ENCODE measurements around the gene CCBE1.

Gene CCBE1

DNA sequence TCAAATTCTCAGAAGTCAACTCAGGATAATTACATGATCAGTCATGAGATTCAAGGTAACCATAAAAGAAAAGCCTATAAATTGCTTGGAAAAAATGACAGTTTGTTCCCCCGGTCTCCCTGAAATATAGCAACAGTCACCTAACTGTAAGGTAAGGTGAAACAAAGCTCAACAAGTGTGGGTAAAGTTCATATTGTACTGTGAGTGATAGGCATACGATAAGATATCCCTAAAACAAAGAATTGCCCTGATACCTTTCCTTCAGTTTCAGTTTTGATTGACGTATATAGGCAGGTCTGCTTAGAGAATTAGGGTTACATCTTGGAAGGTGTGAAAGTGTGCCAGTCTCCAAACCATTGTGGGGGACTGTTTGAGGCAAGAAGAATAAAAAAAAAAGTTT is 4.0 kb upstream of the CCBE1 start:
- peaks cover 38% of the 10 kb centered on the region for H3K27me3 Mint-ChIP-seq
- peaks cover 9% of the 10 kb centered on the region for H3K4me1 Mint-ChIP-seq (ENCODE audit: low read depth)
- H3K4me3 Mint-ChIP-seq = no peak overlapping the region
- H3K36me3 Mint-ChIP-seq (ENCODE audit: low read depth) = no peaks in the 10 kb centered on the region
- DNase-seq = no peak
- H3K9me3 Mint-ChIP-seq = no peaks in the 10 kb centered on the region
- no peak overlapping the region for H3K27ac Mint-ChIP-seq

DNA sequence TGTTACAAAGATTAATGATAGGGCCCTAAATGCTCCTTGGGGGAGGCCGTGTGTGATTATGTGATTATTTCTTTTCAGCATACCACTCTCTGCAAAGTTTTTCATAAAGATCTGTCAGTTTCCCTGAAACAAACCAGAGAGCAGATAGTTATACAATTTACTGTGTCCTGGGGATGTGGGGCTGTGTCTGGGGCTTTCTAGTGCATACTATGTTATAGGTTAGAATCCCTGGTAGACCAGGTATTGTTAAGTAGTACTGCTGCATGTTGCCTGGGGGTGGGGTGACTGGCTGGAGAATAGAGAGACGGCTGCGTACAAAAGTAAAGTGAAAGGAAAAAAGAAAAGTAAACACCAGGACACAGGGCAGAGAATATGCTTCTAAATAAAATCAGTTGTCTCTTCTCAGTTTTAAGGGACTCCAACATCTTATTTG is 3.3 kb upstream of the CCBE1 start:
- no peaks in the 10 kb centered on the region for H3K9me3 Mint-ChIP-seq
- peaks cover 13% of the 10 kb centered on the region for H3K4me1 Mint-ChIP-seq (ENCODE audit: low read depth)
- no peak for DNase-seq
- H3K27ac Mint-ChIP-seq = no peak overlapping the region
- H3K27me3 Mint-ChIP-seq = peaks cover 42% of the 10 kb centered on the region
- H3K36me3 Mint-ChIP-seq (ENCODE audit: low read depth) = no peaks in the 10 kb centered on the region
- no peak overlapping the region for H3K4me3 Mint-ChIP-seq

DNA sequence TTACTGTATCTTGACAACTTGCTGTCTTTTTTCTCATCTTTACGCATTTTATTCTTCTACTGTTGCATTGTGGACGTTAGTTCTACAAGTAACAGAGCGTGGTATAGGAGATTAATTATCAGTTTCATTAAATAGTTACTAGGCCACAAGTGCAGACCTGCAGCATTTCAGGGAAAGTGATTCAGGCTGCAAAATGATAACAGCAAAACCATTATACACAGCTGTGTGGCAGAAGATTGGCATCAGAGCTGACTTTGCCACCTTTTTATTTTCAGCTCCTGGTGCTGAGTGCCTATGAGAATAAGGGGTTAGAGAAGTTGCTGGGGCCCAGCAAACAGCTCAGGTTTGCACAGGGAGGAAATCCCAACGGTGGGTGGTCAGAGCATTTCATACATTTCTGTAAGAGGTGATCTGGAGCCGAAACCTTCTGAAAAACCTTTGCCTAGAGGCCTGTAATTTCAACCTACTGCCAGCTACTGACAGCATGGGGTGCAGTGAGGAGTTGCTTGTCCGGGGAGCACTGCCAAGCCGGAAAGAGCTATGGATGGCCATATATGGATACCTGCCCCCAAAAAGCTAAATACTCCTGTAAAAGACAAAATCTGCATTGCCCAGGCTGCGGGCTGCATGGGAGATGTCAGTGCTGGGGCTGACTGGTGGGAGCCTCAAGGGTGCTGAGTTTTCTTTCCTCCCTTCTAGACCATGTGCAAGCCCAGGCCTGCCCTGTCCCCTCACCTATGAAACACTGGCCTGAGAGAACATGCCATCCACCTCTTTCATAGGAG is 2.7 kb upstream of the CCBE1 start:
- Mint-ChIP-seq H3K27ac (no peak overlapping the region), H3K27me3 (peaks cover 48% of the 10 kb centered on the region), H3K9me3 (no peaks in the 10 kb centered on the region), H3K4me1 (ENCODE audit: low read depth) (peaks cover 13% of the 10 kb centered on the region), H3K36me3 (ENCODE audit: low read depth) (no peaks in the 10 kb centered on the region), H3K4me3 (no peak overlapping the region)
- no peak for DNase-seq

DNA sequence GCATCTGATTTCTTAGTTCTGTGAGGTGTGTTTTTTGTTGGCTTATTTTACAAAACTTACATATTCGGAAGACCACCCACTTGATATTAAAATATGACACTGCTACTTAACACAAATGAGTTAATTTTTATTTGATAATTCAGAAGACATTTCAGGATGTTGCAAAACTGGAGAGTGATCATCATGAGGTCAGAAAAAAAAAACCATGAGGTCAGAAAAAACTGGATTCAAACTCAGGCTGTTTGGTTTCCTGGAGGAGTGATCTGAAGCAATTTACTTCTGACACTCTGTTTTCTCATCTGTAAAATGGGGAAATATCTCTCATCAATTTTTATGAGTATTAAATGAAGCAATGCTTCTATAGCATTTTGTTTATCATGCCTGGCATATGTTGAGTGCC is 1.8 kb upstream of the CCBE1 start:
- DNase-seq = no peak
- Mint-ChIP-seq H3K4me1 (ENCODE audit: low read depth) (peaks cover 13% of the 10 kb centered on the region), H3K4me3 (no peak overlapping the region), H3K27ac (no peak overlapping the region), H3K27me3 (peaks cover 57% of the 10 kb centered on the region), H3K36me3 (ENCODE audit: low read depth) (no peaks in the 10 kb centered on the region), H3K9me3 (no peaks in the 10 kb centered on the region)

DNA sequence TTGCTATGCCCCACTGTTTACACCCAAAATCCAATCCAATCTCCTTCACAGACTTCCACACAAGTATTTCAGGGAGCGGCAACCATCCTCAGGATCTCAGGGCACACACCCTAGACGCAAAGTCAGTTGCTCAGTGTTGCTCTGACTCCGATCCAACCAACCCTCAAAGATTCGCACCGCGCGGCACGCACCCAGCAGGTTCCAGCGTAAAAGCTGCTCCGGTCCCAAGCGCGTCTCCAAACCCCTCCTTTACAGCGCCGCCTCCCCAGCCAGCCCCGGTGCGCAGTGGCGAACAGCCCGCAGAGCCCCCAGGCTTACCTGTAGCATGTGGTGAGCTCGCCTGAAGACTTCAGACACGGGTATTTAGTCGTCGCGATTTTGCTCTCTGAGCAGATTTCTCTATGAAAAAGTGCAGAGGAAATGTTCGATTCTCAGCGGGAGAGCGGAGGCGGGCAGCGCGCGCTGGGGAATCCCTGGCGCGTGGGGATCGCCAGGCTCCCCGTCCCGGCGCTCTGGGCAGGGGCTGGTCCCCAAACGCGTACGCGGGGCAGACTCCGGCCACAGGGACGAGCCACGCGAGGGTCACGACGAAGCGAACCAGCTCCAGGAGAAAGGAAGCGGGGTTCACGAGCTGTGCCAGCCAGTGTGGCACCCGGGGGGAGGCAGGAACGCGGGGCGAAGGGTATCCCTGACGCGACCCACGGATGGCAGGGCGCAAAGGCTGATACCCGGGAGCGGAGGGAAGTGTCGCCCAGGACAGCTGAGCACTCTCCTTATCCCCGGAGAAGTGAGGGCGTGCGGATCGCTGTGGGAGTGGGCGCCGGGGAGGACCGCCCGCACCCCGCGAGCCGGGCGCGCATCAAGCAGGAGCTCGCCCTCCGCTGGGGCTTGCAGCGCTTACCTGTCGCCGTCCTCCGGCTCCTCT is 650 bp downstream of the CCBE1 start:
- Mint-ChIP-seq H3K27ac (no peak overlapping the region), H3K36me3 (ENCODE audit: low read depth) (no peaks in the 10 kb centered on the region), H3K4me1 (ENCODE audit: low read depth) (peaks cover 13% of the 10 kb centered on the region), H3K9me3 (no peaks in the 10 kb centered on the region), H3K27me3 (peaks cover 62% of the 10 kb centered on the region), H3K4me3 (no peak overlapping the region)
- peak; percentile 32 for DNase-seq

DNA sequence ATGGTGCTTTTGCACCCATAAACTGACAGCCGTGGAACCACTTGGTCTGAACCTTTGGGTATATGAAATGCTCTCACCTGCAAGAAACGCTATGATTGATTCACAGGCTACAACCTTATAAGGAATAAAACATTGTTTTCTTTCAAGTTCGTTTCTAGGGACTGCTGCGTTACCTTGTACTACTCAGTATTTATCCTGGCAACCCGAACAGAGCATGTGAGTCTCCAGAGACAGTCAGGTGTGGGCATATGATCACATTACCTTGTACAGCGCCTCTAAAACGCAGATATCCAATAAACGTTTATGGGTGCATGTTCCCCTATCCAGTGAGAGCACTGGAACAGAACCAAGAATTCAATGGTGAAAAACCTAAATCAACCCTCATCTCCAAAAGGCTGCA is 1.7 kb downstream of the CCBE1 start:
- Mint-ChIP-seq H3K27me3 (peaks cover 70% of the 10 kb centered on the region), H3K9me3 (no peaks in the 10 kb centered on the region), H3K36me3 (ENCODE audit: low read depth) (no peaks in the 10 kb centered on the region), H3K4me3 (no peak overlapping the region), H3K4me1 (ENCODE audit: low read depth) (peaks cover 13% of the 10 kb centered on the region), H3K27ac (no peak overlapping the region)
- DNase-seq = no peak

DNA sequence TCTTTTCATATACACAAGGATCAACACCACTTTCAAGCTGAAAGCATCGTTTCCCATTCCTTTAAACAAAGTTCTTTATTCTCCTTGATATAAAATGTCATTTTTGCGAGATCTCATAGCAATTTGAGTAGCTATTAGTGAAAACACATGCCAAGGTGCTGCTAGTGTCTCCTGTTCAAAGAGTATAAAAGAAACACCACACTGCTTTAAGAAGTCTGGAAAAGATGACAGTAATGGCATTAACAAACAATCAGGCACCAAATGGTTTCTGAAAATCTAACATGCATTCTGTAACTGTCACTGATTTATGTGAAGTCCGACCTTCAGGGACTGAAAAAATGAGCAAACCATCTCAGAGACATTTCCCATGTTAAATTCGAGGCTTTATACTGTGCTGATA is 2.4 kb downstream of the CCBE1 start:
- DNase-seq = no peak
- H3K27ac Mint-ChIP-seq = no peak overlapping the region
- H3K4me1 Mint-ChIP-seq (ENCODE audit: low read depth) = peaks cover 13% of the 10 kb centered on the region
- no peaks in the 10 kb centered on the region for H3K9me3 Mint-ChIP-seq
- no peak overlapping the region for H3K4me3 Mint-ChIP-seq
- no peaks in the 10 kb centered on the region for H3K36me3 Mint-ChIP-seq (ENCODE audit: low read depth)
- H3K27me3 Mint-ChIP-seq = peaks cover 74% of the 10 kb centered on the region

DNA sequence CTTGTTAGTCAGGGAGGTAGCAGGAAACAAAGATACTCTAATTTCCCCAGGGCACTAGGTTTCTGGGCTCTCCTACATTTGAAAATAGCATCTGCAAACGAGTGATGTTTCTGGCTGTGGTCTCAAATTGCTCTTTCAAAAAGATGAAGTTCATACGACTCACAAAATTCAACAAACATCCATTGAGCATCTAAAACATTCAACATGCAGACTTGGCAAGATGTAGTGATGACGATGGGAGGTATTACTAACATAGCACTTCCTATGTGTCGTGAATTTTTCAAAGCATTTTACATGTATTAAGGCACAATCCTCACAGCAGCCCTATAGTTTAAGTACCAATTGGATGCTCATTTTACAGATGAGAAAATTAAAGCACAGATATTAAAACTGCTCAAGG is 5.2 kb downstream of the CCBE1 start:
- Mint-ChIP-seq H3K4me1 (ENCODE audit: low read depth) (peaks cover 7% of the 10 kb centered on the region), H3K4me3 (no peak overlapping the region), H3K9me3 (no peaks in the 10 kb centered on the region), H3K27ac (no peak overlapping the region), H3K27me3 (peaks cover 68% of the 10 kb centered on the region), H3K36me3 (ENCODE audit: low read depth) (no peaks in the 10 kb centered on the region)
- DNase-seq = no peak

DNA sequence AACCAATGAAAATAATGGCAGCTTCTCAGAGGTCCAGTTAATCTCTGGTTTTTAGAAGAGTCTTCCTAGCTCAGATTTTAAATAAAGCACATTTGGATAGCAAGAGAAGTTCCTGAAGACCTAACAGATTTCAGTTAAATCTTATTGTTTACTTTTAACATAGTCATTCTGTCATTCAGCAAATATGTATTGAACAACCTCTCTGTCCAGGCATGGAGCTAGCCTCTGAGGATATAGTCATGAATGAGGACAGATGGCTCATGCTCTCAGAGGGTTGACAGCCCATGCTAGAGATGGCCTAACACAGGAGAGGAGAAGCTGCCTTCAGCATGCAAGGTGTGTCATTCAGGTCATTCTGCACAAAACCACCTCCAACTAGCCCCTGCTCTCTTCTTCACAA is 6.2 kb downstream of the CCBE1 start:
- Mint-ChIP-seq H3K27me3 (peaks cover 59% of the 10 kb centered on the region), H3K4me1 (ENCODE audit: low read depth) (peaks cover 1% of the 10 kb centered on the region), H3K9me3 (no peaks in the 10 kb centered on the region), H3K27ac (no peak overlapping the region), H3K4me3 (no peak overlapping the region), H3K36me3 (ENCODE audit: low read depth) (no peaks in the 10 kb centered on the region)
- no peak for DNase-seq

DNA sequence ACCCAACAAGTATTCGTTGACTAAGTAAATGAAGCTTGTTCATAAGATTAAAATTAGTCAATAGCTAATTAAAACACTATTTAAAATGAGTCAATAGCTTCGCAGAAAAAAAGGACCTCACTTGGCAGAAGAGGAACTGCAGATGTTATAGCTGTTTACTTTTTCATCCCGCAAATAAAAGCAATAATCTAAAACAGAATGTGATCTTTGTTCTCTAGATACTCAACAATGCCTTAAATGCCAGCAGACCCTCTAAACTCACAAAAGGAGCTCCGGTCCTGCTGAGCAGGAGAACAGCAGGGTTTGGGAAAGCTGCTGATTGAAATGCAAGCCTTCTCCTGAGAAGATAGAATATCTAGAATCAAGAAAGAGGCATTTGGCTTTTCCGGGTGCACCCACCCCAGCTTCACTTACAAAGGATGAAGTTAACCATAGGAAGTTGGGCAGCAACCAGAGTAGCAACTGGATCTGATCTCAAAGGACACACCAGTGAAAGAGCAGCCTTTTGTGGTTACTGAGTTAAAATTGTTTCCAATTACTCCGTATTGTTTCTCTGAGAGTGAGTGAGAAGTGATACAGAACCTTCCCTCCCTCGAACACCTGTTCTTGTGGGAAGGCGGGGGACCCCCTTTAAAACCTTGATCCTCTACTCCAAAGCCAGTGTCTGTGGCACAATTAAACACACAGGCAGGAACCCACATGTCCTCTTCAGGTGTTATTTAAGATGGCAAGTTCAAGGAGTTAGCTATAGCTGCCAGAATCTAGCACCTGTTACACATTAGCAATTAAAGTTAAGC is 6.8 kb downstream of the CCBE1 start:
- no peak for DNase-seq
- Mint-ChIP-seq H3K4me3 (no peak overlapping the region), H3K27ac (no peak overlapping the region), H3K36me3 (ENCODE audit: low read depth) (no peaks in the 10 kb centered on the region), H3K9me3 (no peaks in the 10 kb centered on the region), H3K27me3 (peaks cover 53% of the 10 kb centered on the region), H3K4me1 (ENCODE audit: low read depth) (no peaks in the 10 kb centered on the region)

DNA sequence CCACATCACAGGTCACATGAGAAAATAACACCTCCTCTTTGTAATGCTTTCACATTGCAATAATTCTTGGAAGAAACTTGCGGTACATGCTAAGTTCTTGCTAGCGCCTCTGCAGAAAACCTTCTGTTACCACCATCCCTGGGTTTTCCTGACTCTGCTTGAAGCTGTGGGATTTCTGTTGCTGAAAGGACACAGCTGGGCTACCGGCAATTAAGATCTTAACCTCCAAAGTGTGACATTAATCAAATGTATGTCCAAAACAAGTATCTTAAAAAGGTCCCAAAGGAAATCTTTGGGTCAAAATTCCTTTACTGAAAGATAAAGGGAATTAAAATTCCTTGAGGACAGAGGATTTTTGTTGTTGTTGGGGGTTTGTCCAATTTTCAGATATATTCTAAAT is 7.5 kb downstream of the CCBE1 start:
- Mint-ChIP-seq H3K9me3 (no peaks in the 10 kb centered on the region), H3K27me3 (peaks cover 46% of the 10 kb centered on the region), H3K27ac (no peak overlapping the region), H3K4me3 (no peak overlapping the region), H3K4me1 (ENCODE audit: low read depth) (no peaks in the 10 kb centered on the region), H3K36me3 (ENCODE audit: low read depth) (no peaks in the 10 kb centered on the region)
- no peak for DNase-seq

DNA sequence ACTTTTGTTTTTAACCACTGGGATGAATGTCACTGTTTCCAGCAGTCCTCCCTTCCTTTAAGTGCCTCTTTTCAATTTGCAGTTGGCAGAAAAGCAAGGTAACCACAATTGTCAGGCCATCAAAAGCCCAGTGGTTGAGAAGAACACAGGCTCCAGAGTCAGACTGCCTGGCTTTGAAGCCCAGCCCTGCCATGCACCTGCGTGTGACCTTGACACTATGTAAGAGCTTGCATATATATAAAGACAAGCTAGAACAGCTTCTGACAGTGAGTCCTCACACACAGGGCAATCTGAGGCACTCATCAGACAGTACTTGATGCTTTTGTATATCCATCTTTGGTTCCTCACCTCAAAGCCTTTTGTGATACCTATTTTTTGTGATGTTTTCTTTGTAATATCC is 11.0 kb downstream of the CCBE1 start:
- Mint-ChIP-seq H3K27ac (no peak overlapping the region), H3K4me3 (no peak overlapping the region), H3K27me3 (peaks cover 34% of the 10 kb centered on the region), H3K9me3 (no peaks in the 10 kb centered on the region), H3K4me1 (ENCODE audit: low read depth) (no peaks in the 10 kb centered on the region), H3K36me3 (ENCODE audit: low read depth) (no peaks in the 10 kb centered on the region)
- no peak for DNase-seq

DNA sequence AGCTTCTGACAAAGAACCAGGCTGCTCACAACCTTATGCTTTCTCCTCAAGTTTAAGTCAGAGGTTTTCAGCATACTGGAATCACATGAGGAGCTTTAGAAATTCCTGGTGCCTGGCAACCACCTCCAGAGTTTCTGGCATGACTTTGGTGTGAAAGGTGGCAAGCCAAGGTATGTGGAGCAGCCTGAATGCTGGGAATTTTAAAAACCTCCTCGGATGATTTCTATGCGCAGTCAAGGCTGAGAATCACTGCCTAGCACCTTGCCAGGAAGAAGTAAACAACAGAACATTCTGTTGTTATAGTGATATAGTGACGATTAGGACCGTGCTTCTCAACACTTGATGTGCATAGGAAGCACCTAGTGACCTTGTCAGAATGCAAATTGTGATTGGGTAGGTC is 11.7 kb downstream of the CCBE1 start:
- H3K4me3 Mint-ChIP-seq = no peak overlapping the region
- no peak for DNase-seq
- no peaks in the 10 kb centered on the region for H3K4me1 Mint-ChIP-seq (ENCODE audit: low read depth)
- peaks cover 28% of the 10 kb centered on the region for H3K27me3 Mint-ChIP-seq
- no peaks in the 10 kb centered on the region for H3K36me3 Mint-ChIP-seq (ENCODE audit: low read depth)
- no peaks in the 10 kb centered on the region for H3K9me3 Mint-ChIP-seq
- H3K27ac Mint-ChIP-seq = no peak overlapping the region

DNA sequence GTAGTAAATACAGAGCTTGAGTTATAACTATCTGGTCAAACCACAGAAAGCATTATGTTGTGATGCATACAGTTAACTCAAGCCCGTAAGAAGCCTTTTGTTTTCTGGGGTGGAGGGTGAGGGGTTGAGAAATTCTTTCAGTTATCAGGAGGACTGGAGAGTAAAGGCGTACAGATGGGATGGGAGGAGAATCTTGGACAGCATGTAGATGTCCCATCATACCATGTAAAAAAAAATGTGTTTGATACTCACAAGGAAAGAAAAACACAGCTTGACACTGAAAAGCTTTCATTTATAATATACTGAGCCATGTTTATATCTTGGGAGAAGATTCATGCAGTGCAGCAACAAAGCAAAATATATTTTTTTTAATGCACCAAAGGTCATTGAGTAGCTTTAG is 12.4 kb downstream of the CCBE1 start:
- H3K36me3 Mint-ChIP-seq (ENCODE audit: low read depth) = no peaks in the 10 kb centered on the region
- no peak overlapping the region for H3K27ac Mint-ChIP-seq
- H3K4me3 Mint-ChIP-seq = no peak overlapping the region
- DNase-seq = no peak
- no peaks in the 10 kb centered on the region for H3K4me1 Mint-ChIP-seq (ENCODE audit: low read depth)
- no peaks in the 10 kb centered on the region for H3K9me3 Mint-ChIP-seq
- peaks cover 23% of the 10 kb centered on the region for H3K27me3 Mint-ChIP-seq
